ENCODE data around the gene C4BPA.

The C4BPA gene

GRCh38 chr1:207056673-207057072 lies 47.4 kb upstream of the C4BPA start:
- TF ChIP-seq BACH2 (CRISPR knock-in tag; IDR thresholded peaks at IDR 0.05; ENCODE audit: borderline replicate concordance) (no peak), OSR1 (CRISPR knock-in tag; IDR thresholded peaks at IDR 0.05) (no peak), POU6F1 (CRISPR knock-in tag; IDR thresholded peaks at IDR 0.05; ENCODE audit: borderline replicate concordance, low read depth) (no peak), ZC3H10 (CRISPR knock-in tag; IDR thresholded peaks at IDR 0.05) (no peak), ISL1 (CRISPR knock-in tag; IDR thresholded peaks at IDR 0.05) (no peak), ZFP30 (CRISPR knock-in tag; IDR thresholded peaks at IDR 0.05) (no peak), ARNTL (CRISPR knock-in tag; IDR thresholded peaks at IDR 0.05; ENCODE audit: borderline replicate concordance, low read depth) (no peak)
- no peak for ATAC-seq

- no peak for ATAC-seq
- TF ChIP-seq CSDC2 (CRISPR knock-in tag; IDR thresholded peaks at IDR 0.05) (no peak), SNAI2 (CRISPR knock-in tag; IDR thresholded peaks at IDR 0.05) (no peak), ARNTL (CRISPR knock-in tag; IDR thresholded peaks at IDR 0.05; ENCODE audit: borderline replicate concordance, low read depth) (no peak), ZNF8 (CRISPR knock-in tag; IDR thresholded peaks at IDR 0.05) (no peak), ESRRG (CRISPR knock-in tag; IDR thresholded peaks at IDR 0.05) (no peak), TOX (CRISPR knock-in tag; IDR thresholded peaks at IDR 0.05; ENCODE audit: borderline replicate concordance) (no peak), ZFP30 (CRISPR knock-in tag; IDR thresholded peaks at IDR 0.05) (no peak), PATZ1 (CRISPR knock-in tag; IDR thresholded peaks at IDR 0.05; ENCODE audit: borderline replicate concordance) (no peak), GLIS3 (CRISPR knock-in tag; IDR thresholded peaks at IDR 0.05) (no peak), CREB5 (CRISPR knock-in tag; IDR thresholded peaks at IDR 0.05; ENCODE audit: low read depth) (no peak), ZFP3 (CRISPR knock-in tag; IDR thresholded peaks at IDR 0.05) (no peak), TSHZ2 (CRISPR knock-in tag; IDR thresholded peaks at IDR 0.05) (no peak), BACH2 (CRISPR knock-in tag; IDR thresholded peaks at IDR 0.05; ENCODE audit: borderline replicate concordance) (no peak), ZNF70 (CRISPR knock-in tag; IDR thresholded peaks at IDR 0.05) (no peak), ZC3H10 (CRISPR knock-in tag; IDR thresholded peaks at IDR 0.05) (no peak), OSR1 (CRISPR knock-in tag; IDR thresholded peaks at IDR 0.05) (no peak), RARB (CRISPR knock-in tag; IDR thresholded peaks at IDR 0.05) (no peak)
Measured at GRCh38 chr1:207058252-207058651, 45.8 kb upstream of the C4BPA start.

GRCh38 chr1:207058878-207059867 lies 44.9 kb upstream of the C4BPA start:
- no peak for ATAC-seq
- TF ChIP-seq OSR1 (CRISPR knock-in tag; IDR thresholded peaks at IDR 0.05) (no peak), BACH2 (CRISPR knock-in tag; IDR thresholded peaks at IDR 0.05; ENCODE audit: borderline replicate concordance) (no peak), ZFP3 (CRISPR knock-in tag; IDR thresholded peaks at IDR 0.05) (no peak), CSDC2 (CRISPR knock-in tag; IDR thresholded peaks at IDR 0.05) (no peak), RARB (CRISPR knock-in tag; IDR thresholded peaks at IDR 0.05) (no peak), ZNF8 (CRISPR knock-in tag; IDR thresholded peaks at IDR 0.05) (no peak), ZC3H10 (CRISPR knock-in tag; IDR thresholded peaks at IDR 0.05) (no peak), TOX (CRISPR knock-in tag; IDR thresholded peaks at IDR 0.05; ENCODE audit: borderline replicate concordance) (no peak), ISL1 (CRISPR knock-in tag; IDR thresholded peaks at IDR 0.05) (no peak), ZNF70 (CRISPR knock-in tag; IDR thresholded peaks at IDR 0.05) (no peak), PATZ1 (CRISPR knock-in tag; IDR thresholded peaks at IDR 0.05; ENCODE audit: borderline replicate concordance) (no peak), POU6F1 (CRISPR knock-in tag; IDR thresholded peaks at IDR 0.05; ENCODE audit: borderline replicate concordance, low read depth) (no peak), CREB5 (CRISPR knock-in tag; IDR thresholded peaks at IDR 0.05; ENCODE audit: low read depth) (no peak), ARNTL (CRISPR knock-in tag; IDR thresholded peaks at IDR 0.05; ENCODE audit: borderline replicate concordance, low read depth) (no peak)
